OCI-LY3 (cell line): ENCODE measurements around the gene RND1.
A peak's percentile ranks its signal among the peaks of the same experiment; 100 is the strongest.

Experiments used
- H2AFZ ChIP-seq: fragments of 200-600, 300-600 bp; shearing (Covaris generic); 2 replicates; pipeline ENCODE4 v1.6.0; 2014; ENCODE audit warnings: antibody characterized with exemption, low read depth, low read length
- H3K27ac ChIP-seq: fragments of 200-600, 300-600 bp; sonication (generic); 2 replicates; pipeline ENCODE4 v1.5.1; 2014; ENCODE audit warnings: mild to moderate bottlenecking, low read length, moderate library complexity, mixed read lengths
- H3K27me3 ChIP-seq: fragments of 200-600, 300-600 bp; sonication (generic); 2 replicates; pipeline ENCODE4 v1.6.1; 2014; ENCODE audit warnings: low read depth, low read length, mixed read lengths
- H3K36me3 ChIP-seq: fragments of 200-600, 300-600 bp; sonication (generic); replicated peaks from 2 replicates; pipeline ENCODE3; 2014; ENCODE audit warnings: low read depth, low read length, mixed read lengths
- H3K4me1 ChIP-seq: fragments of 300-600, 200-600 bp; sonication (generic); 2 replicates; pipeline ENCODE4 v1.6.1; 2014; ENCODE audit warnings: low read length, mixed read lengths
- H3K4me2 ChIP-seq: fragments of 200-600, 300-600 bp; sonication (generic); 2 replicates; pipeline ENCODE4 v1.6.1; 2014; ENCODE audit warnings: low read length, mixed read lengths
- H3K4me3 ChIP-seq: fragments of 300-600, 200-600 bp; sonication (generic); 2 replicates; pipeline ENCODE4 v1.5.1; 2014; ENCODE audit warnings: antibody characterized with exemption, mild to moderate bottlenecking, low read length, moderate library complexity
- H3K79me2 ChIP-seq: fragments of 300-600, 200-600 bp; shearing (Covaris generic); 2 replicates; pipeline ENCODE4 v1.6.1; 2014; ENCODE audit warnings: mild to moderate bottlenecking, low read length, mixed read lengths
- H3K9ac ChIP-seq: fragments of 300-600, 200-600 bp; shearing (Covaris generic); 2 replicates; pipeline ENCODE4 v1.6.0; 2014; ENCODE audit warnings: mild to moderate bottlenecking, low read length, moderate library complexity
- H3K9me3 ChIP-seq: fragments of 200-600, 300-600 bp; shearing (Covaris generic); 2 replicates; pipeline ENCODE4 v1.6.1; 2014; ENCODE audit warnings: low read length, mixed read lengths; ENCODE audit not compliant: insufficient read depth
- H4K20me1 ChIP-seq: fragments of 200-600, 300-600 bp; sonication (generic); 2 replicates; pipeline ENCODE4 v1.6.1; 2016; ENCODE audit warnings: low read length, mixed read lengths; ENCODE audit not compliant: insufficient read depth
- EZH2phosphoT487 ChIP-seq: fragments of 200-600 bp; shearing (Covaris generic); IDR thresholded peaks from 2 replicates; pipeline ENCODE4 v1.6.1; 2018; ENCODE audit warnings: antibody characterized with exemption, mixed run types, low read depth
- TF ChIP-seq, protein P1 (sequence below): fragments of 200-600, 300-600 bp; sonication (generic); IDR thresholded peaks from 2 replicates; pipeline ENCODE4 v1.5.1; 2014; ENCODE audit warnings: antibody characterized with exemption, low read length, low read depth

The RND1 gene

GRCh38 chr12:48819986-48820725 is 45.5 kb downstream of the RND1 start:
- Histone ChIP-seq H3K4me1 (peaks cover 24% of the 10 kb centered on the region), H3K36me3 (no peaks in the 10 kb centered on the region), H3K9ac (no peak overlapping the region), H2AFZ (no peak overlapping the region), H3K27me3 (peaks cover 27% of the 10 kb centered on the region), H3K79me2 (no peaks in the 10 kb centered on the region), H3K4me3 (no peak overlapping the region), H3K4me2 (no peak overlapping the region), H3K9me3 (no peaks in the 10 kb centered on the region), H4K20me1 (no peaks in the 10 kb centered on the region), H3K27ac (no peak overlapping the region)
- TF ChIP-seq, protein P1, sequence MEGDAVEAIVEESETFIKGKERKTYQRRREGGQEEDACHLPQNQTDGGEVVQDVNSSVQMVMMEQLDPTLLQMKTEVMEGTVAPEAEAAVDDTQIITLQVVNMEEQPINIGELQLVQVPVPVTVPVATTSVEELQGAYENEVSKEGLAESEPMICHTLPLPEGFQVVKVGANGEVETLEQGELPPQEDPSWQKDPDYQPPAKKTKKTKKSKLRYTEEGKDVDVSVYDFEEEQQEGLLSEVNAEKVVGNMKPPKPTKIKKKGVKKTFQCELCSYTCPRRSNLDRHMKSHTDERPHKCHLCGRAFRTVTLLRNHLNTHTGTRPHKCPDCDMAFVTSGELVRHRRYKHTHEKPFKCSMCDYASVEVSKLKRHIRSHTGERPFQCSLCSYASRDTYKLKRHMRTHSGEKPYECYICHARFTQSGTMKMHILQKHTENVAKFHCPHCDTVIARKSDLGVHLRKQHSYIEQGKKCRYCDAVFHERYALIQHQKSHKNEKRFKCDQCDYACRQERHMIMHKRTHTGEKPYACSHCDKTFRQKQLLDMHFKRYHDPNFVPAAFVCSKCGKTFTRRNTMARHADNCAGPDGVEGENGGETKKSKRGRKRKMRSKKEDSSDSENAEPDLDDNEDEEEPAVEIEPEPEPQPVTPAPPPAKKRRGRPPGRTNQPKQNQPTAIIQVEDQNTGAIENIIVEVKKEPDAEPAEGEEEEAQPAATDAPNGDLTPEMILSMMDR, result no peak
- TF ChIP-seq EZH2phosphoT487, result no peak

GRCh38 chr12:48818831-48819590 is 46.7 kb downstream of the RND1 start:
- Histone ChIP-seq H3K27ac (no peak overlapping the region), H3K79me2 (no peaks in the 10 kb centered on the region), H3K4me1 (peaks cover 19% of the 10 kb centered on the region), H3K4me3 (peak overlapping the region; percentile 91), H2AFZ (0 out of 2 replicates have a peak overlapping the region, but pooled peaks have one; percentile 23), H4K20me1 (no peaks in the 10 kb centered on the region), H3K36me3 (no peaks in the 10 kb centered on the region), H3K4me2 (peak overlapping the region; percentile 77), H3K27me3 (peaks cover 27% of the 10 kb centered on the region), H3K9ac (peak overlapping the region; percentile 62), H3K9me3 (no peaks in the 10 kb centered on the region)
- no peak for TF ChIP-seq EZH2phosphoT487
- TF ChIP-seq, protein P1, result peak; percentile 55

DNA sequence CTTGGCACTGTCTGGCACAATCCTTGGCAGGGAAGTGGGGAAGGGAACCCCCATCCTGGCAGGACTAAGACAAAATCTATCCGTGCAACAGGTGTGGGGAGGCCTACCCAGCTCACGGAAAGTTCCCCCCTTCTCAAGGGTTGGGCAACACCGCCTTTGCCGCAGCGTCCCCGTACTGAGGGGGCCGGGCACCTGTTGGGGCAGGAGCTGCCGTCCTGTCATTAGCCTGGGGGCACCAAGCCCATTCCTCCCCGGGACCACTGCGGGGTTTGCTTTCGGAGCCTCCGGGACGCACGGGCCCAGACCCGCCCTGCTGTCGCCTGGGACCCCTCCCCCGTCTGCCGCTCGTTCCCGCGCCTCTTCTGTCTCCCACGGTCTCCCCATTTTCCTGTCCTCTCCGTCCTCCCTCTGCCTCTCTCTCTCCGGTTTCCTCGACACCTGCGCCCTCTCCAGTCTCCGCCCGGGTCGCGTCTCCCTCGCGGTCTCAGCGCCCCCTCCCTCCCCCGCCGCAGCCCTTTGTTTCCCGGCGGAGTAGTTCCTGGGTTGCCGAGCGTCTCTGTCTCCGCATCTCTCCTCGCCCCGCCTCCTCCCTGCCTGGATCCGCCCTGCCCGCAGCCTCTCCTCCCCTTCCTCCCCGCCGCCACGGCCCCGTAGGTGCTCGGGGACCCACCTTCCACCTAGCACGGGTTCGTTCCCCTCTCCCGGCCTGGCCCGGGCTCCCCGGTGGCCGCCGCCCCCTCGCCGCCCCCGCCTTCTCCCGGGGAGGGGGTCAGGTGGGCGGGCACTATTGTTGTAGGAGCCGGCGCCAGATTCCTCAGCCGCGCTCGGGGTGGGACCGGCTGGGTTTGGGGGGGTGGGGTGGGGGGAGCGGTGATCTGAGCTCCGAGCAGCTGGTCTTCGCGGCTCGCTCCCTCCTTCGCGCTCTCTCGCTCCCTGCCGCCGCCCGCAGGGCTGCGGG is 47.5 kb downstream of the RND1 start, which contains the start of gene CACNB3:
CACNB3 (plus strand) TSS at position 624 of the 958 bp plus-strand sequence. CDS start 434 bp downstream, outside the sequence.
- no peaks in the 10 kb centered on the region for H3K9me3 ChIP-seq
- peak within 1 kb of the TSS; percentile 91 for H3K4me3 ChIP-seq
- peaks cover 27% of the 10 kb centered on the region for H3K27me3 ChIP-seq
- H3K36me3 ChIP-seq, result no peaks in the 10 kb centered on the region
- H3K4me2 ChIP-seq, result peak within 1 kb of the TSS; percentile 77
- peak within 1 kb of the TSS; percentile 62 for H3K9ac ChIP-seq
- peak within 1 kb of the TSS; percentile 68; the same call in 1 of the 2 replicates for H2AFZ ChIP-seq
- TF ChIP-seq, protein P1, result no peak
- H3K27ac ChIP-seq, result no peak within 1 kb of the TSS
- H3K79me2 ChIP-seq, result no peaks in the 10 kb centered on the region
- H4K20me1 ChIP-seq, result no peaks in the 10 kb centered on the region
- H3K4me1 ChIP-seq, result peaks cover 18% of the 10 kb centered on the region
